Measurements from ENCODE around the gene MOK. TPM values are rescaled to one million over a fixed set of nuclear protein-coding genes. Genes with fewer than 3 reads are reported as not detected.

MOK gene
- total and polyA plus RNA-seq, 4 experiments from 2014 or later = 0.73 to 1.4 (median 1.3) TPM; not detected in 1

DNA sequence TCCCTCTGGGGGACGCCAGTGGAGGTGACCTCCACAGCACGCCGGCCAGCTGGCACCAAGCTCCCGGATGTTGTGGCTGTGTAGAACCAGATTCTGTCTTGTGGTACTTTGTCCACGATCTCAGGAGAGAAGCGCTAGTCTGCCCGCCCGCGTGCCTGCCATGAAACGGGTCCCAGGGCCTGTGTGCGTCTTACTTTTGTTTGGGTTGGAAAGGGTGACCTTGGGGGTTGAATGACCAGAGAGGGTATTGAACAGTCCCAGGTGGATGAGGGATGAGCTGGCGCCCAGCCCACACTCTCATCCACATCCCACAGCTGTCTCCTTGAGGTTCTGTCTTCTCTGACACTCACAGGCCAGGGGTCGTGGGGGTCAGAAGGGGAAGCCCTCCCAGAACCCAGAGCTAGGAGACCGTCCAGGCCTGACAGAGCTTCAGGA lies 87.0 kb downstream of the MOK start:
- intact Hi-C loops (cut with micrococcal nuclease) = no loop called here
- Mint-ChIP-seq H3K4me1 (peaks cover 6 to 24% (median 7%) of the 10 kb centered on the region in 4 donors), H3K9me3 (no peaks in the 10 kb centered on the region), H3K36me3 (peaks cover 0 to 16% of the 10 kb centered on the region in 2 donors), H3K27me3 (no peaks in the 10 kb centered on the region), H3K27ac (no peak overlapping the region), H3K4me3 (no peak overlapping the region)
- Histone ChIP-seq H3K4me3 (ENCODE audit: low read length in 2 of 2) (no peak overlapping the region), H3K27ac (ENCODE audit: low read depth, low read length) (no peak overlapping the region), H3K36me3 (ENCODE audit: insufficient read depth, low read length) (peaks cover 4% of the 10 kb centered on the region), H3K9me3 (ENCODE audit: control insufficient read depth in 1 of 2, low read length in 2 of 2) (no peaks in the 10 kb centered on the region), H3K4me1 (ENCODE audit: insufficient read depth, low read length) (peaks cover 4% of the 10 kb centered on the region), H3K27me3 (ENCODE audit: insufficient read depth, low read length) (no peaks in the 10 kb centered on the region)
- no peak for DNase-seq
- POLR2A ChIA-PET (ENCODE audit: partially characterized antibody) = no interaction called here
- CTCF ChIA-PET (ENCODE audit: partially characterized antibody) = interaction anchor here (1.1 kb wide), 1 partner anchor 37 kb away, joined by 3 read pairs; no protein-coding TSS in a partner anchor

- Mint-ChIP-seq H3K36me3 (peaks cover 0 to 16% of the 10 kb centered on the region in 2 donors), H3K4me3 (no peak overlapping the region), H3K27me3 (no peaks in the 10 kb centered on the region), H3K9me3 (no peaks in the 10 kb centered on the region), H3K27ac (no peak overlapping the region), H3K4me1 (peaks cover 6 to 24% (median 7%) of the 10 kb centered on the region in 4 donors)
- no peak for DNase-seq
- Histone ChIP-seq H3K4me3 (ENCODE audit: low read length in 2 of 2) (no peak overlapping the region), H3K27ac (ENCODE audit: low read depth, low read length) (no peak overlapping the region), H3K27me3 (ENCODE audit: insufficient read depth, low read length) (no peaks in the 10 kb centered on the region), H3K4me1 (ENCODE audit: insufficient read depth, low read length) (peaks cover 4% of the 10 kb centered on the region), H3K9me3 (ENCODE audit: control insufficient read depth in 1 of 2, low read length in 2 of 2) (no peaks in the 10 kb centered on the region), H3K36me3 (ENCODE audit: insufficient read depth, low read length) (peaks cover 4% of the 10 kb centered on the region)
- ChIA-PET POLR2A (ENCODE audit: partially characterized antibody) (no interaction called here), CTCF (ENCODE audit: partially characterized antibody) (no interaction called here)
- intact Hi-C loops (cut with micrococcal nuclease) = no loop called here
These were observed 87.6 kb downstream of the MOK start for GRCh38 chr14:102217399-102217798.

GRCh38 chr14:102215576-102216250 lies 89.3 kb downstream of the MOK start:
- H3K27me3 Mint-ChIP-seq = no peaks in the 10 kb centered on the region
- no peak overlapping the region for H3K4me3 Mint-ChIP-seq
- intact Hi-C loops (cut with micrococcal nuclease) = no loop called here
- Histone ChIP-seq H3K9me3 (ENCODE audit: control insufficient read depth in 1 of 2, low read length in 2 of 2) (no peaks in the 10 kb centered on the region), H3K36me3 (ENCODE audit: insufficient read depth, low read length) (peaks cover 11% of the 10 kb centered on the region), H3K4me1 (ENCODE audit: insufficient read depth, low read length) (peaks cover 4% of the 10 kb centered on the region), H3K27ac (ENCODE audit: low read depth, low read length) (no peak overlapping the region), H3K27me3 (ENCODE audit: insufficient read depth, low read length) (no peaks in the 10 kb centered on the region), H3K4me3 (ENCODE audit: low read length in 2 of 2) (no peak overlapping the region)
- peaks cover 0 to 24% of the 10 kb centered on the region in 2 donors for H3K36me3 Mint-ChIP-seq
- H3K9me3 Mint-ChIP-seq = no peaks in the 10 kb centered on the region
- ChIA-PET POLR2A (ENCODE audit: partially characterized antibody) (interaction anchor here (1.3 kb wide), 1 partner anchor 9 kb away, joined by 4 read pairs; no protein-coding TSS in a partner anchor), CTCF (ENCODE audit: partially characterized antibody) (interaction anchor here (1.5 kb wide), 1 partner anchor 9 kb away, joined by 3 read pairs; no protein-coding TSS in a partner anchor)
- peak overlapping the region in 2 of 7 donors; percentile 32 to 74 for H3K27ac Mint-ChIP-seq
- no peak for DNase-seq
- peaks cover 6 to 24% (median 7%) of the 10 kb centered on the region in 4 donors for H3K4me1 Mint-ChIP-seq

DNA sequence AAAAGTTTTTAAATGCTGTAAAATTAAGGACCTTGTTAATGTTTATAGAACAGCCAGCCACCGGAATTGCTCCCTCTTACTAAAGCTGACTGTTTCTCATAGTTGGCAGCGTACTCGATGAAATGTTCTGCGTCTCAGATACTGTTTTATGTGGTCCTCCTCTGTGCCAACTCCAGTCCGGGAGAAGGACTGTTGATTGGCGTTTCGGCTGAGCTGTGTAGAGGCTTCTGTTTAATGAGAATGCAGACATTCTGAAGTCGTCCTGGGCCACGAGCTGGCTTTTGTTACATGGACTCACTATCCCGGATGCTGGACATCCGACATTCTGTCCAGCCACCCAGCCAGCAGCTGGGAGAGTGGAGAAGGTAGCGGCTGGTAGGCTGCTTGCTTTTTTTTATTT lies 89.9 kb downstream of the MOK start:
- intact Hi-C loops (cut with micrococcal nuclease) = no loop called here
- POLR2A ChIA-PET (ENCODE audit: partially characterized antibody) = interaction anchor here (1.3 kb wide), 1 partner anchor 9 kb away, joined by 4 read pairs; no protein-coding TSS in a partner anchor
- H3K4me1 ChIP-seq (ENCODE audit: insufficient read depth, low read length) = peaks cover 4% of the 10 kb centered on the region
- H3K9me3 Mint-ChIP-seq = no peaks in the 10 kb centered on the region
- peaks cover 2 to 25% of the 10 kb centered on the region in 2 donors for H3K36me3 Mint-ChIP-seq
- DNase-seq = no peak
- no peak overlapping the region for H3K4me3 ChIP-seq (ENCODE audit: low read length in 2 of 2)
- peaks cover 13% of the 10 kb centered on the region for H3K36me3 ChIP-seq (ENCODE audit: insufficient read depth, low read length)
- no peaks in the 10 kb centered on the region for H3K27me3 Mint-ChIP-seq
- H3K27ac Mint-ChIP-seq = peak overlapping the region in 1 of 7 donors; percentile 47
- no peak overlapping the region for H3K4me3 Mint-ChIP-seq
- H3K27me3 ChIP-seq (ENCODE audit: insufficient read depth, low read length) = no peaks in the 10 kb centered on the region
- peaks cover 6 to 23% (median 7%) of the 10 kb centered on the region in 4 donors for H3K4me1 Mint-ChIP-seq
- CTCF ChIA-PET (ENCODE audit: partially characterized antibody) = interaction anchor here (1.5 kb wide), 1 partner anchor 9 kb away, joined by 3 read pairs; no protein-coding TSS in a partner anchor
- H3K9me3 ChIP-seq (ENCODE audit: control insufficient read depth in 1 of 2, low read length in 2 of 2) = no peaks in the 10 kb centered on the region
- H3K27ac ChIP-seq (ENCODE audit: low read depth, low read length) = no peak overlapping the region

DNA sequence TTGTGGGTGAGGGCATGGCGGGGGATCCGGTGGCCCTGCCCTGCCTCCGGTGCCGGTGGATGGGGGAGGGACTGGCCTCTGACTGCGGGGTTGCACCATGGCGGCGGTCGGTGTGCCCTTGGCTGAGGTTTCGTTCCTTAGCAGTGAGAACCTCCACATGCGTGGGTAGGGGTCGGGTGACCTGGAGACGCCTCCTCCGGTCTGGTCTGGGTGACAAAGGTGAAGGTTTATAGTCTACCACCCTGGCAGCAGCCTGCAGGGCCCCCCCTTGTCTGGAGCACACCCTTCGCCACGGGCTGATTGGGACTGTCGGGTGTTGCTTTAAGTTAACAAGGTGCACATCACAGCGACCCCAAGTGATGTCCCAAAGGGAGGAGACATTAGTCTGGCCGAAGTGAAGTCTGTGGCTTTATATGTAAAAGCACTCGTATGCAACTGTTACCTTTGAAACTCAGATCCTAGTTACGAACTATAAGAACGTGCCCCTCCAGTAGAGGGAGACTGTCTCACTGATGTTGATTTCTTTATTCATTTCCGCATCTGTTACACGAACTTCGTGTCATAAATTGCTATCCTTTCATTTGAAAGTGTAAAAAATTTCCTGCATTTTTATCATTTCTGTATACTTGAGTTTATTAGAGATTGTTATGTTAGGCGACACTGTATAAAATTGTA lies 90.8 kb downstream of the MOK start:
- no peaks in the 10 kb centered on the region for H3K9me3 ChIP-seq (ENCODE audit: control insufficient read depth in 1 of 2, low read length in 2 of 2)
- H3K4me1 ChIP-seq (ENCODE audit: insufficient read depth, low read length) = no peaks in the 10 kb centered on the region
- ChIA-PET CTCF (ENCODE audit: partially characterized antibody) (no interaction called here), POLR2A (ENCODE audit: partially characterized antibody) (interaction anchor here (1.3 kb wide), 1 partner anchor 8 kb away, joined by 4 read pairs; no protein-coding TSS in a partner anchor)
- Mint-ChIP-seq H3K36me3 (peaks cover 11 to 35% of the 10 kb centered on the region in 2 donors), H3K27ac (no peak overlapping the region), H3K4me3 (no peak overlapping the region), H3K9me3 (no peaks in the 10 kb centered on the region), H3K4me1 (peaks cover 0 to 18% (median 3%) of the 10 kb centered on the region in 4 donors), H3K27me3 (no peaks in the 10 kb centered on the region)
- H3K4me3 ChIP-seq (ENCODE audit: low read length in 2 of 2) = no peak overlapping the region
- intact Hi-C loops (cut with micrococcal nuclease) = no loop called here
- DNase-seq = no peak
- no peak overlapping the region for H3K27ac ChIP-seq (ENCODE audit: low read depth, low read length)
- H3K27me3 ChIP-seq (ENCODE audit: insufficient read depth, low read length) = no peaks in the 10 kb centered on the region
- H3K36me3 ChIP-seq (ENCODE audit: insufficient read depth, low read length) = peaks cover 19% of the 10 kb centered on the region

GRCh38 chr14:102213470-102213869 lies 91.5 kb downstream of the MOK start:
- peaks cover 0 to 14% (median 3%) of the 10 kb centered on the region in 4 donors for H3K4me1 Mint-ChIP-seq
- CTCF ChIA-PET (ENCODE audit: partially characterized antibody) = interaction anchor here (1.6 kb wide), 1 partner anchor 20 kb away, joined by 3 read pairs; no protein-coding TSS in a partner anchor
- H3K4me3 Mint-ChIP-seq = no peak overlapping the region
- POLR2A ChIA-PET (ENCODE audit: partially characterized antibody) = no interaction called here
- intact Hi-C loops (cut with micrococcal nuclease) = no loop called here
- H3K4me3 ChIP-seq (ENCODE audit: low read length in 2 of 2) = no peak overlapping the region
- no peaks in the 10 kb centered on the region for H3K9me3 Mint-ChIP-seq
- DNase-seq = no peak
- no peak overlapping the region for H3K27ac Mint-ChIP-seq
- peaks cover 25% of the 10 kb centered on the region for H3K36me3 ChIP-seq (ENCODE audit: insufficient read depth, low read length)
- peaks cover 18 to 41% of the 10 kb centered on the region in 2 donors for H3K36me3 Mint-ChIP-seq
- no peaks in the 10 kb centered on the region for H3K4me1 ChIP-seq (ENCODE audit: insufficient read depth, low read length)
- no peaks in the 10 kb centered on the region for H3K27me3 ChIP-seq (ENCODE audit: insufficient read depth, low read length)
- no peaks in the 10 kb centered on the region for H3K9me3 ChIP-seq (ENCODE audit: control insufficient read depth in 1 of 2, low read length in 2 of 2)
- H3K27ac ChIP-seq (ENCODE audit: low read depth, low read length) = no peak overlapping the region
- H3K27me3 Mint-ChIP-seq = no peaks in the 10 kb centered on the region

- H3K27me3 ChIP-seq (ENCODE audit: insufficient read depth, low read length) = no peaks in the 10 kb centered on the region
- no peaks in the 10 kb centered on the region for H3K9me3 ChIP-seq (ENCODE audit: control insufficient read depth in 1 of 2, low read length in 2 of 2)
- DNase-seq = no peak
- H3K27ac Mint-ChIP-seq = peak overlapping the region in 1 of 7 donors; percentile 48
- H3K4me3 ChIP-seq (ENCODE audit: low read length in 2 of 2) = no peak overlapping the region
- H3K36me3 ChIP-seq (ENCODE audit: insufficient read depth, low read length) = peaks cover 30% of the 10 kb centered on the region
- H3K27ac ChIP-seq (ENCODE audit: low read depth, low read length) = no peak overlapping the region
- no peaks in the 10 kb centered on the region for H3K4me1 ChIP-seq (ENCODE audit: insufficient read depth, low read length)
- ChIA-PET POLR2A (ENCODE audit: partially characterized antibody) (no interaction called here), CTCF (ENCODE audit: partially characterized antibody) (interaction anchor here (1.6 kb wide), 1 partner anchor 21 kb away, joined by 3 read pairs; no protein-coding TSS in a partner anchor)
- intact Hi-C loops (cut with micrococcal nuclease) = no loop called here
- H3K36me3 Mint-ChIP-seq = peaks cover 21 to 45% of the 10 kb centered on the region in 2 donors
- H3K9me3 Mint-ChIP-seq = no peaks in the 10 kb centered on the region
- H3K4me1 Mint-ChIP-seq = peaks cover 0 to 11% (median 3%) of the 10 kb centered on the region in 4 donors
- no peak overlapping the region for H3K4me3 Mint-ChIP-seq
- H3K27me3 Mint-ChIP-seq = no peaks in the 10 kb centered on the region
These were observed 92.1 kb downstream of the MOK start for GRCh38 chr14:102212845-102213244.
